ENCODE data around the gene OR5M3. TPM values are rescaled to one million over a fixed set of nuclear protein-coding genes. Genes with fewer than 3 reads are reported as not detected.

OR5M3 gene
- polyA plus RNA-seq (2013, experiment 1 of 4) = not detected
- polyA plus RNA-seq (2013, experiment 2 of 4) = not detected
- not detected for polyA plus RNA-seq (2013, experiment 3 of 4)
- not detected for polyA plus RNA-seq (2013, experiment 4 of 4)

DNA sequence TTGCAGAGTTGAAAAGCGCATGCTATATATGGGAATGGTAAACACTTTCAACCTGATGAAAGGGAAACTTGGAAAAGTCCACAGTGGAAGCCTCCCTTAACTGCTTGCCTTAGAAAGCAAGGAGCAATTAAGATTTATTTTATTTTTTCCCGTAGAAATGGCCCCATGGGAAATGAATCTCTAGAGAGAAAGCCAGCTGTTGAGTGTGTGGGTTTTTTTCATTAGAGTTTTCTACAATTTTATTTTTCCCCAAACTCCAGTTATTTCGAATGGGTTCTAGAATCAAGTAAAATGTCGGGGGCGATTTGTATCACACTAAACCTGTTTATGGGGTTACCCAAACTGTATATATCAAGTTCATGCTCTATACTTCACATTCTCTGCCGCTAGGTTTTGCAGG, at the start of gene OR5M3:
Gene OR5M3 (minus strand): TSS at position 101 of the 400 bp plus-strand sequence. CDS start 2,855 bp downstream, outside the sequence.
- WGBS, 2 experiments = 90 to 95% methylated on average over 5 to 6 of the region's 6 CpGs
- no peak within 1 kb of the TSS for H3K4me3 ChIP-seq (ENCODE audit: insufficient read depth, low read depth, low read length)
- no peaks in the 10 kb centered on the region for H3K27me3 ChIP-seq (ENCODE audit: control insufficient read depth, insufficient read depth, low read length, poor library complexity, severe bottlenecking)
- no peaks in the 10 kb centered on the region for H3K4me1 ChIP-seq (ENCODE audit: control insufficient read depth, insufficient read depth, low read length)
- no peaks in the 10 kb centered on the region for H3K9me3 ChIP-seq (ENCODE audit: control insufficient read depth, low read length)
- H3K36me3 ChIP-seq (ENCODE audit: control insufficient read depth, insufficient read depth, low read length) = no peaks in the 10 kb centered on the region
- H3K27ac ChIP-seq (ENCODE audit: insufficient read depth, low read depth, low read length, poor library complexity, severe bottlenecking) = no peak within 1 kb of the TSS

- Histone ChIP-seq H3K27me3 (ENCODE audit: control insufficient read depth, insufficient read depth, low read length, poor library complexity, severe bottlenecking) (no peaks in the 10 kb centered on the region), H3K4me3 (ENCODE audit: insufficient read depth, low read depth, low read length) (no peak overlapping the region), H3K4me1 (ENCODE audit: control insufficient read depth, insufficient read depth, low read length) (no peaks in the 10 kb centered on the region), H3K9me3 (ENCODE audit: control insufficient read depth, low read length) (no peaks in the 10 kb centered on the region), H3K36me3 (ENCODE audit: control insufficient read depth, insufficient read depth, low read length) (no peaks in the 10 kb centered on the region), H3K27ac (ENCODE audit: insufficient read depth, low read depth, low read length, poor library complexity, severe bottlenecking) (no peak overlapping the region)
- WGBS, 2 experiments = 70 to 77% methylated on average over 5 of the region's 5 CpGs
These were observed 48.9 kb upstream of the OR5M3 start for GRCh38 chr11:56522008-56522407.

DNA sequence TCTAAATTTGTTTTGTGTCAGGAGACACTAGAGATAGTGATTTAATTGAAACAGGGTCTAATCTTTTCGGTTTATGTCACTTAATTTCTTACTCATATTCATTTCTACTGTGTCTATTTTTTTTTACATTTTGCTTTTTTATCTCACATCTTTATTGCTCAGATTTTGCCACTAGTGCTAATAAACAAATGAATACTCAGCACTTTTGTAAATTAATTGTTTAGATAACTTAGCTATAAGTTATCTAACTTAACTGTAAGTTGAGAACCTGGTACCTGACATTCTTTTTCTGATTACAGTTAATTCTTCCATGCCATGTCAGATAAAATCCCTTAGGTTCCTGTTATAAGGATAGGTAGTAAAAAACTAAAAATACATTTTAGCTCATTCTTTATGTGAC, 40.1 kb upstream of the OR5M3 start:
- Histone ChIP-seq H3K36me3 (ENCODE audit: control insufficient read depth, insufficient read depth, low read length) (no peaks in the 10 kb centered on the region), H3K4me1 (ENCODE audit: control insufficient read depth, insufficient read depth, low read length) (no peaks in the 10 kb centered on the region), H3K27me3 (ENCODE audit: control insufficient read depth, insufficient read depth, low read length, poor library complexity, severe bottlenecking) (no peaks in the 10 kb centered on the region), H3K4me3 (ENCODE audit: insufficient read depth, low read depth, low read length) (no peak overlapping the region), H3K27ac (ENCODE audit: insufficient read depth, low read depth, low read length, poor library complexity, severe bottlenecking) (no peak overlapping the region), H3K9me3 (ENCODE audit: control insufficient read depth, low read length) (no peaks in the 10 kb centered on the region)
- 100% methylated on average over 1 of the region's 1 CpG; no CpG with 5 or more reads in 1 of the 2 experiments for WGBS, 2 experiments

GRCh38 chr11:56509439-56509838, 36.3 kb upstream of the OR5M3 start:
- H3K36me3 ChIP-seq (ENCODE audit: control insufficient read depth, insufficient read depth, low read length) = no peaks in the 10 kb centered on the region
- WGBS, 2 experiments = 88 to 100% methylated on average over 1 of the region's 1 CpG
- no peaks in the 10 kb centered on the region for H3K9me3 ChIP-seq (ENCODE audit: control insufficient read depth, low read length)
- H3K27ac ChIP-seq (ENCODE audit: insufficient read depth, low read depth, low read length, poor library complexity, severe bottlenecking) = no peak overlapping the region
- H3K4me3 ChIP-seq (ENCODE audit: insufficient read depth, low read depth, low read length) = no peak overlapping the region
- H3K27me3 ChIP-seq (ENCODE audit: control insufficient read depth, insufficient read depth, low read length, poor library complexity, severe bottlenecking) = no peaks in the 10 kb centered on the region
- no peaks in the 10 kb centered on the region for H3K4me1 ChIP-seq (ENCODE audit: control insufficient read depth, insufficient read depth, low read length)

DNA sequence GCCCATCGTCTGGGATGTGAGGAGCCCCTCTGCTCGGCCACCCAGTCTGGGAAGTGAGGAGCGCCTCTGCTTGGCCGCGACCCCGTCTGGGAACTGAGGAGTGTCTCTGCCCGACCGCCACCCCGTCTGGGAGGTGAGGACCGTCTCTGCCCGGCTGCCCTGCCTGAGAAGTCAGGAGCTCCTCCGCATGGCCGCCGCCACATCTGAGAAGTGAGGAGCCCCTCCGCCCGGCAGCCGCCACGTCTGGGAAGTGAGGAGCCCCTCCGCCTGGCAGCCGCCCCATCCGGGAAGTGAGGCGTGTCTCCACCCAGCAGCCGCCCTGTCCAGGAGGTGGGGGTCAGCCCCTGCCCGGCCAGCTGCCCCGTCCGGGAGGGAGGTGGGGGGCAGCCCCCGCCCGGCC, 23.9 kb upstream of the OR5M3 start:
- 95 to 96% methylated on average over 28 of the region's 28 CpGs for WGBS, 2 experiments
- H3K27me3 ChIP-seq (ENCODE audit: control insufficient read depth, insufficient read depth, low read length, poor library complexity, severe bottlenecking) = no peaks in the 10 kb centered on the region

DNA sequence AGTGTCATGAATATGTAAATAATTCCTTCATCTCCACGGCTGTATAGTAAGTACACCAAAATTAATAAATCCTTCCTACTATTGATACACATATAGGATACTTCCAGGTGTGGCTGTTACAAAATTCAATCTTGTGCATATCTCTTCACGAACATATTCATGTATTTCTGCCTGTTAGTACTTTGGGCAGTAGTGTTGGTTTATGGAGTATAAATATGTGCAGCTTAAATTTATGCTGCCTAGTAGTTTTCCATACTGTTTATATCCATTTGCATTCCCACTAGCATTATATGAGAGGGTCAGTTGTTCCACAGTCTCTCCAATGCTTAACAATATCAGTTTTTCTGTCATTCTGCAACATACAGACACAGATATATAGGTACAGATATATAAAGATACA, 22.0 kb upstream of the OR5M3 start:
- Histone ChIP-seq H3K4me3 (ENCODE audit: insufficient read depth, low read depth, low read length) (no peak overlapping the region), H3K36me3 (ENCODE audit: control insufficient read depth, insufficient read depth, low read length) (no peaks in the 10 kb centered on the region), H3K27ac (ENCODE audit: insufficient read depth, low read depth, low read length, poor library complexity, severe bottlenecking) (no peak overlapping the region), H3K27me3 (ENCODE audit: control insufficient read depth, insufficient read depth, low read length, poor library complexity, severe bottlenecking) (no peaks in the 10 kb centered on the region), H3K9me3 (ENCODE audit: control insufficient read depth, low read length) (no peaks in the 10 kb centered on the region), H3K4me1 (ENCODE audit: control insufficient read depth, insufficient read depth, low read length) (no peaks in the 10 kb centered on the region)
- WGBS, 2 experiments = 92% methylated on average over 2 of the region's 2 CpGs; no CpG with 5 or more reads in 1 of the 2 experiments

More for the DNA sequence above, 23.9 kb upstream of the OR5M3 start:
- H3K4me3 ChIP-seq (ENCODE audit: insufficient read depth, low read depth, low read length) = no peak overlapping the region
- no peaks in the 10 kb centered on the region for H3K4me1 ChIP-seq (ENCODE audit: control insufficient read depth, insufficient read depth, low read length)
- no peak overlapping the region for H3K27ac ChIP-seq (ENCODE audit: insufficient read depth, low read depth, low read length, poor library complexity, severe bottlenecking)
- H3K36me3 ChIP-seq (ENCODE audit: control insufficient read depth, insufficient read depth, low read length) = no peaks in the 10 kb centered on the region
- H3K9me3 ChIP-seq (ENCODE audit: control insufficient read depth, low read length) = no peaks in the 10 kb centered on the region

DNA sequence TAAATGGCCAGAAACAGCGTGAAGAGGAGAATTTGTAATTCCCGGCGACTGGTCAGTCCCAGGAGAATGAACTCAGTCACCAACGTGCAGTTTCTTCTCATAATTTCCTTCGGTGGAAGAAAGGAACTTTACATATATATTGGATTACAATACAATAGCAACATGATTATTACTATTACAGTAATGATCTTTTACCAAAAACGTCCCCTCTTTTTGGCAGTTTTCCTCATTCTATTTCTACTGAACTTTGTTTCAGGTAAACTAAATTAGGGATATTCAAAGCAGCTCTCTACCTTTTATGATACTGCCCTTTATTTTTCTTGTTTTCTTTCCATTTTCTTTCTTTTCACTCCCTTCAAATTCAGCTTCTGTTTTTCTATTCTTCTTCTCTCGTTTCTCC, 18.1 kb upstream of the OR5M3 start, which contains the start of gene OR5M8:
Gene OR5M8 (minus strand): TSS at position 101 of the 400 bp plus-strand sequence. CDS start 0 bp downstream, at position 101.
- Histone ChIP-seq H3K4me3 (ENCODE audit: insufficient read depth, low read depth, low read length) (no peak within 1 kb of the TSS), H3K36me3 (ENCODE audit: control insufficient read depth, insufficient read depth, low read length) (no peaks in the 10 kb centered on the region), H3K27me3 (ENCODE audit: control insufficient read depth, insufficient read depth, low read length, poor library complexity, severe bottlenecking) (no peaks in the 10 kb centered on the region), H3K4me1 (ENCODE audit: control insufficient read depth, insufficient read depth, low read length) (no peaks in the 10 kb centered on the region), H3K9me3 (ENCODE audit: control insufficient read depth, low read length) (no peaks in the 10 kb centered on the region), H3K27ac (ENCODE audit: insufficient read depth, low read depth, low read length, poor library complexity, severe bottlenecking) (no peak within 1 kb of the TSS)
- 92% methylated on average over 6 to 7 of the region's 7 CpGs for WGBS, 2 experiments

DNA sequence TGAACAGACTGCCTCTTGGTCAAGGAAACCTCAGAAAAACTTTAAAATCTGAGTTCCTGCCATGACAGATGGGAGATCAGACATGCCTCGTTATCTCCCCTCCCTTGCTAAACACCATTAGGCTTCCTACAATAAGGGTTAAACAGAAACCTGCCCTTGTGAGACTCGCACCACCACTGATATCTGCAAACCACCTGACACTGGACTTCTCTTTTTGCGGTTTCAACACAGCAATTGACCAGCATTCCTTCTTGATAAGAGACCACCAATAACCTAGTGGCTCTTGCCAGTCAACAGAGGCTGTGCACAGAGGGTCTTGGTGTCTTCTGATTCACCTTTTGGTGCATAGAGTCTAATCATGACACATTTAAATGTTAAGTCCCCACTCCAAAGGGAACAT, 13.6 kb upstream of the OR5M3 start:
- Histone ChIP-seq H3K36me3 (ENCODE audit: control insufficient read depth, insufficient read depth, low read length) (no peaks in the 10 kb centered on the region), H3K27me3 (ENCODE audit: control insufficient read depth, insufficient read depth, low read length, poor library complexity, severe bottlenecking) (no peaks in the 10 kb centered on the region), H3K27ac (ENCODE audit: insufficient read depth, low read depth, low read length, poor library complexity, severe bottlenecking) (no peak overlapping the region), H3K4me3 (ENCODE audit: insufficient read depth, low read depth, low read length) (no peak overlapping the region), H3K9me3 (ENCODE audit: control insufficient read depth, low read length) (no peaks in the 10 kb centered on the region), H3K4me1 (ENCODE audit: control insufficient read depth, insufficient read depth, low read length) (no peaks in the 10 kb centered on the region)
- WGBS, 2 experiments = 94% methylated on average over 3 of the region's 3 CpGs

GRCh38 chr11:56474729-56475235, 1.6 kb upstream of the OR5M3 start:
- no peaks in the 10 kb centered on the region for H3K36me3 ChIP-seq (ENCODE audit: control insufficient read depth, insufficient read depth, low read length)
- H3K27me3 ChIP-seq (ENCODE audit: control insufficient read depth, insufficient read depth, low read length, poor library complexity, severe bottlenecking) = no peaks in the 10 kb centered on the region
- H3K4me3 ChIP-seq (ENCODE audit: insufficient read depth, low read depth, low read length) = no peak overlapping the region
- no peaks in the 10 kb centered on the region for H3K4me1 ChIP-seq (ENCODE audit: control insufficient read depth, insufficient read depth, low read length)
- 88 to 100% methylated on average over 1 of the region's 1 CpG for WGBS, 2 experiments
- H3K9me3 ChIP-seq (ENCODE audit: control insufficient read depth, low read length) = no peaks in the 10 kb centered on the region
- H3K27ac ChIP-seq (ENCODE audit: insufficient read depth, low read depth, low read length, poor library complexity, severe bottlenecking) = no peak overlapping the region

DNA sequence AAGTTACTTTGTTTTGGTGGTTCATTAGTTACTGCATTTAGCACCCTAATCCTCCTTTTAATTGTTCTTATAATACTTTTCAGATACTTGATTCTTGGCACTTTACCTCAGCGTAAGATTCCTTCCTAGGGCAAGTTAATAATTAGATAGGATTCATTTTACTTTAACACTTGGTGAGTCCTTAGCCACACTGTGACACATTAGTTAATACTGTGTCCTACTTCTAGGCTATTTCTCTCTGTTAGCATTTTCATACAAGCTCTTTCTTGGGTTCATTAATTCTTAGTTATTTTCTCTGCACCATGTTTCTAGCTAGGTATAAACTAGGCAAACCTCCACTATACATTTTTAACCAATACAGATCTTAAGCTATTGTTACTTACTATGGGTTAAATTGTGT, 16.1 kb downstream of the OR5M3 start:
- 100% methylated on average over 1 of the region's 1 CpG; no CpG with 5 or more reads in 1 of the 2 experiments for WGBS, 2 experiments
- Histone ChIP-seq H3K36me3 (ENCODE audit: control insufficient read depth, insufficient read depth, low read length) (no peaks in the 10 kb centered on the region), H3K9me3 (ENCODE audit: control insufficient read depth, low read length) (no peaks in the 10 kb centered on the region), H3K4me1 (ENCODE audit: control insufficient read depth, insufficient read depth, low read length) (no peaks in the 10 kb centered on the region), H3K27me3 (ENCODE audit: control insufficient read depth, insufficient read depth, low read length, poor library complexity, severe bottlenecking) (no peaks in the 10 kb centered on the region), H3K4me3 (ENCODE audit: insufficient read depth, low read depth, low read length) (no peak overlapping the region), H3K27ac (ENCODE audit: insufficient read depth, low read depth, low read length, poor library complexity, severe bottlenecking) (no peak overlapping the region)

All from ectodermal cell (in vitro differentiated cells).